GM12878 (cell line): ENCODE data around the gene MINPP1. TPM values are rescaled to one million over a fixed set of nuclear protein-coding genes. Genes with fewer than 3 reads are reported as not detected.

Experiments used
- ATAC-seq: fragments of 200-7000 bp; cut with Tn5 transposase; 3 replicates; pipeline ENCODE4 v1.9.1; 2020; ENCODE audit warnings: mild to moderate bottlenecking, moderate library complexity
- BruUV-seq: library from RNA; stranded (reverse); fragments of 400-500 nt; replicated peaks from 2 replicates; lab custom pipeline; 2021; lab: Mats Ljungman, UMichigan
- CTCF ChIA-PET: fragments of 300-600 bp; sonication (Branson Sonifier 250); formaldehyde crosslinking; extraction: SDS; loops from one replicate; lab custom pipeline; 2021; ENCODE audit warnings: inconsistent platforms; lab: Yijun Ruan, JAX
- POLR2A ChIA-PET: fragments of 350-600 bp; formaldehyde crosslinking; extraction: SDS; loops from one replicate; lab custom pipeline; 2021; ENCODE audit warnings: inconsistent platforms; lab: Charles Lee
- RAD21 ChIA-PET: fragments of 300-600 bp; sonication (Branson Sonifier 250); formaldehyde crosslinking; loops from one replicate; lab custom pipeline; 2023; ENCODE audit warnings: antibody characterized with exemption; ENCODE audit not compliant: unreplicated experiment; lab: Charles Lee
- SMC1A ChIA-PET: fragments of 300-600 bp; sonication (Branson Sonifier 250); formaldehyde crosslinking; loops from one replicate; lab custom pipeline; 2023; ENCODE audit not compliant: unreplicated experiment, uncharacterized antibody; lab: Charles Lee
- DNase-seq: peaks from one replicate; pipeline ENCODE4 v3.0.0-alpha.2; 2011; ENCODE audit warnings: low read depth, low spot score
- FAIRE-seq: peaks from 3 replicates; lab custom pipeline; 2011; peaks lifted over from hg19 to GRCh38; lab: Jason Lieb, UNC
- H2AFZ ChIP-seq: 2 replicates; pipeline ENCODE4 v1.6.0; 2011; ENCODE audit warnings: low read depth, low read length, control low read depth; ENCODE audit not compliant: control insufficient read depth
- H3K27ac ChIP-seq: 2 replicates; pipeline ENCODE4 v1.5.1; 2011; ENCODE audit warnings: control low read depth; ENCODE audit not compliant: control insufficient read depth, insufficient read depth
- H3K27me3 ChIP-seq, 2 experiments: replicated peaks in 1 of 2; 2 replicates each; pipeline versions ENCODE4 v1.6.0 to v1.6.1; 2011; ENCODE audit warnings: low read length in 1 of 2; ENCODE audit not compliant: control insufficient read depth in 2 of 2, insufficient read depth in 2 of 2
- H3K36me3 ChIP-seq, 2 experiments: 2 replicates each; pipeline ENCODE4 v1.5.1; 2011; ENCODE audit warnings: low read length in 1 of 2; ENCODE audit not compliant: control insufficient read depth in 2 of 2, insufficient read depth in 2 of 2
- H3K4me1 ChIP-seq: 2 replicates; pipeline ENCODE4 v1.6.1; 2011; ENCODE audit warnings: mild to moderate bottlenecking, low read length, moderate library complexity, mixed read lengths; ENCODE audit not compliant: control insufficient read depth, insufficient read depth
- H3K4me2 ChIP-seq: 2 replicates; pipeline ENCODE4 v1.6.0; 2011; ENCODE audit warnings: control low read depth; ENCODE audit not compliant: control insufficient read depth, insufficient read depth
- H3K4me3 ChIP-seq: fragments of 200-600 bp; sonication (generic); 2 replicates; pipeline ENCODE4 v1.5.1; 2016
- H3K79me2 ChIP-seq: 2 replicates; pipeline ENCODE4 v1.6.0; 2011; ENCODE audit warnings: low read length; ENCODE audit not compliant: control insufficient read depth, insufficient read depth
- H3K9ac ChIP-seq: 2 replicates; pipeline ENCODE4 v1.8.0; 2011; ENCODE audit warnings: low read length, control low read depth, mixed read lengths; ENCODE audit not compliant: control insufficient read depth, insufficient read depth
- H3K9me3 ChIP-seq: replicated peaks from 3 replicates; pipeline ENCODE4 v1.5.1; 2011; ENCODE audit warnings: mild to moderate bottlenecking, low read length; ENCODE audit not compliant: control insufficient read depth, insufficient read depth
- H4K20me1 ChIP-seq: 2 replicates; pipeline ENCODE4 v1.6.0; 2011; ENCODE audit not compliant: control insufficient read depth, insufficient read depth
- HDGF ChIP-seq: fragments of 450-650 bp; IDR thresholded peaks from 2 replicates; pipeline ENCODE4 v1.6.1; 2016; ENCODE audit warnings: antibody characterized with exemption
- ZNF384 ChIP-seq: IDR thresholded peaks from 2 replicates; pipeline ENCODE4 v1.6.1; 2012; ENCODE audit warnings: low read depth, mild to moderate bottlenecking, low read length, improper control_type of control experiment, borderline replicate concordance
- ZZZ3 ChIP-seq: IDR thresholded peaks from 2 replicates; pipeline ENCODE4 v1.6.1; 2011; ENCODE audit warnings: low read depth; ENCODE audit not compliant: control insufficient read depth, insufficient read length
- WGBS: methylation state at CpG from one replicate; pipeline ENCODE4 v1.1.6; 2016; ENCODE audit warnings: low lambda C conversion rate; ENCODE audit not compliant: insufficient replicate concordance, insufficient coverage; ENCODE audit errors: missing lambda C conversion rate; 5-methylcytosine and 5-hydroxymethylcytosine counted together
- in situ Hi-C: fragments of 300-500 bp; cut with MboI; formaldehyde crosslinking; loops from 9 replicates; pipeline ENCODE4 v1.14.3; 2018; ENCODE audit warnings: mixed read lengths
- intact Hi-C: fragments of 100-400 bp; cut with micrococcal nuclease; formaldehyde crosslinking; loops from one replicate; pipeline ENCODE4 v1.14.2; 2022; ENCODE audit not compliant: unreplicated experiment
- polyA plus RNA-seq, 11 experiments: library from polyadenylated mRNA; depleted of rRNA in 4 of 11; unstranded in 6 of 11; stranded (reverse) in 5 of 11; fragments of >200 nt; fragmentation: Nextera tagmentation in 4 of 11; fragmentation: Illumina TruSeq in 1 of 11; extraction: Ambion mirVana in 4 of 11; extraction: Trizol in 1 of 11; gene quantifications; 1 replicate in 1 of 11; 2 replicates in 10 of 11; pipeline versions ENCODE4 v1.2.1 to v1.2.3, GENCODE V29; 2011 to 2016; ENCODE audit warnings: inconsistent platforms in 2 of 11, missing spikeins in 2 of 11, low read depth in 1 of 11
- total RNA-seq, 4 experiments: library from RNA; depleted of rRNA in 3 of 4; stranded (reverse); fragments of >200 nt in 3 of 4; fragmentation: Illumina TruSeq in 1 of 4; extraction: Trizol in 1 of 4; gene quantifications; 2 replicates each; pipeline versions ENCODE4 v1.2.1 to v1.2.3, GENCODE V29; 2013 to 2021
- TF ChIP-seq, protein P1 (sequence below): fragments of 450-650 bp; IDR thresholded peaks from 2 replicates; pipeline ENCODE4 v1.6.1; 2016; ENCODE audit warnings: mild to moderate bottlenecking, moderate library complexity, borderline replicate concordance

The MINPP1 gene
- total and polyA plus RNA-seq, 10 of the 15 experiments (the other 5 are each of a cell fraction or from before 2014, with no cell fraction given), result 3.9 to 29.2 (median 10.7) TPM

DNA sequence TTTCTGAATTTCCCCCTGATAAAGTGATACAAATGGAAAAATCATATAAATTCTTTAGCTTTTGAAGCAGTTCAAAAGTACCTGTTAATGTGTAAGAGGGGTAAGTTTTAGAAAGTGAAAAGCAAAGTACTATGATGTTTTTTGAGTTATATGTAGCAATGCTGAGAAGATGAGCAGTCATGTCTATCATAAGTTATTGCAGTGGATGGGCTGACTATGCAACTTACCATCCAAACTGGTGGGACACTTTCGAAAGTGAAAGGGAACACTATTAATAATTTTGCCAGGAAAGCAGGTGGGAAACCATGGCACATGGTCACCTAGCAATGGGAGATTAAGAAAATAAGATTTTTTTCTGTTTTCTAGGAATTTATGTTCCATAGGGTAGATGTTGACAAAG is 4.1 kb downstream of the MINPP1 start:
- POLR2A ChIA-PET, result no interaction called here
- no peaks in the 10 kb centered on the region for H3K9me3 ChIP-seq
- CTCF ChIA-PET, result interaction anchor here (1.3 kb wide), 1 partner anchor 29 kb away, joined by 4 read pairs; no protein-coding TSS in a partner anchor
- no peak overlapping the region for H3K9ac ChIP-seq
- H3K4me1 ChIP-seq, result no peaks in the 10 kb centered on the region
- TF ChIP-seq ZNF384, result no peak
- no peak for TF ChIP-seq HDGF
- no peak for TF ChIP-seq ZZZ3
- TF ChIP-seq, protein P1, sequence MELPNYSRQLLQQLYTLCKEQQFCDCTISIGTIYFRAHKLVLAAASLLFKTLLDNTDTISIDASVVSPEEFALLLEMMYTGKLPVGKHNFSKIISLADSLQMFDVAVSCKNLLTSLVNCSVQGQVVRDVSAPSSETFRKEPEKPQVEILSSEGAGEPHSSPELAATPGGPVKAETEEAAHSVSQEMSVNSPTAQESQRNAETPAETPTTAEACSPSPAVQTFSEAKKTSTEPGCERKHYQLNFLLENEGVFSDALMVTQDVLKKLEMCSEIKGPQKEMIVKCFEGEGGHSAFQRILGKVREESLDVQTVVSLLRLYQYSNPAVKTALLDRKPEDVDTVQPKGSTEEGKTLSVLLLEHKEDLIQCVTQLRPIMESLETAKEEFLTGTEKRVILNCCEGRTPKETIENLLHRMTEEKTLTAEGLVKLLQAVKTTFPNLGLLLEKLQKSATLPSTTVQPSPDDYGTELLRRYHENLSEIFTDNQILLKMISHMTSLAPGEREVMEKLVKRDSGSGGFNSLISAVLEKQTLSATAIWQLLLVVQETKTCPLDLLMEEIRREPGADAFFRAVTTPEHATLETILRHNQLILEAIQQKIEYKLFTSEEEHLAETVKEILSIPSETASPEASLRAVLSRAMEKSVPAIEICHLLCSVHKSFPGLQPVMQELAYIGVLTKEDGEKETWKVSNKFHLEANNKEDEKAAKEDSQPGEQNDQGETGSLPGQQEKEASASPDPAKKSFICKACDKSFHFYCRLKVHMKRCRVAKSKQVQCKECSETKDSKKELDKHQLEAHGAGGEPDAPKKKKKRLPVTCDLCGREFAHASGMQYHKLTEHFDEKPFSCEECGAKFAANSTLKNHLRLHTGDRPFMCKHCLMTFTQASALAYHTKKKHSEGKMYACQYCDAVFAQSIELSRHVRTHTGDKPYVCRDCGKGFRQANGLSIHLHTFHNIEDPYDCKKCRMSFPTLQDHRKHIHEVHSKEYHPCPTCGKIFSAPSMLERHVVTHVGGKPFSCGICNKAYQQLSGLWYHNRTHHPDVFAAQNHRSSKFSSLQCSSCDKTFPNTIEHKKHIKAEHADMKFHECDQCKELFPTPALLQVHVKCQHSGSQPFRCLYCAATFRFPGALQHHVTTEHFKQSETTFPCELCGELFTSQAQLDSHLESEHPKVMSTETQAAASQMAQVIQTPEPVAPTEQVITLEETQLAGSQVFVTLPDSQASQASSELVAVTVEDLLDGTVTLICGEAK, result no peak
- WGBS, result 89% methylated on average over 1 of the region's 1 CpG
- H2AFZ ChIP-seq, result no peak overlapping the region
- in situ Hi-C loops (no loop called here), intact Hi-C loops (no loop called here)
- H3K36me3 ChIP-seq, result no peaks in the 10 kb centered on the region; a peak in 1 of 4 replicates
- no peaks in the 10 kb centered on the region for H3K27me3 ChIP-seq
- RAD21 ChIA-PET, result no interaction called here
- BruUV-seq, result TSS peak; percentile 12
- no peak overlapping the region for H3K27ac ChIP-seq
- DNase-seq (no peak), FAIRE-seq (no peak), ATAC-seq (no peak)
- SMC1A ChIA-PET, result no interaction called here
- H4K20me1 ChIP-seq, result no peaks in the 10 kb centered on the region
- no peak overlapping the region for H3K4me2 ChIP-seq
- peaks cover 10% of the 10 kb centered on the region for H3K79me2 ChIP-seq
- no peak overlapping the region for H3K4me3 ChIP-seq
